ENCODE results near the gene POFUT2.
A peak's percentile ranks its signal among the peaks of the same experiment; 100 is the strongest.

Gene POFUT2

GRCh38 chr21:45281411-45282282 lies 6.0 kb downstream of the POFUT2 start:
- H3K27me3 ChIP-seq (ENCODE audit: insufficient read depth, low read depth, severe bottlenecking): no peaks in the 10 kb centered on the region

GRCh38 chr21:45280969-45281368 lies 6.7 kb downstream of the POFUT2 start:
- Histone ChIP-seq H3K27ac (no peak overlapping the region), H3K36me3 (peaks cover 77% of the 10 kb centered on the region), H3K4me3 (ENCODE audit: low read depth, low read length) (no peak overlapping the region), H3K9me3 (ENCODE audit: severe bottlenecking) (no peaks in the 10 kb centered on the region), H3K27me3 (ENCODE audit: insufficient read depth, low read depth, severe bottlenecking) (no peaks in the 10 kb centered on the region)
- no peak for DNase-seq
- TF ChIP-seq CTCF (IDR thresholded peaks at IDR 0.05; ENCODE audit: low read depth, low read length): no peak

More at GRCh38 chr21:45281411-45282282, 6.0 kb downstream of the POFUT2 start:
- no peaks in the 10 kb centered on the region for H3K9me3 ChIP-seq (ENCODE audit: severe bottlenecking)
- DNase-seq: peak; percentile 4
- no peak for TF ChIP-seq CTCF (IDR thresholded peaks at IDR 0.05; ENCODE audit: low read depth, low read length)
- H3K27ac ChIP-seq: no peak overlapping the region
- peaks cover 73% of the 10 kb centered on the region for H3K36me3 ChIP-seq
- no peak overlapping the region for H3K4me3 ChIP-seq (ENCODE audit: low read depth, low read length)

GRCh38 chr21:45280178-45280821 lies 7.4 kb downstream of the POFUT2 start:
- no peaks in the 10 kb centered on the region for H3K9me3 ChIP-seq (ENCODE audit: severe bottlenecking)
- TF ChIP-seq CTCF (IDR thresholded peaks at IDR 0.05; ENCODE audit: low read depth, low read length): no peak
- peak; percentile 3 for DNase-seq
- H3K4me3 ChIP-seq (ENCODE audit: low read depth, low read length): no peak overlapping the region
- H3K27ac ChIP-seq: no peak overlapping the region
- peaks cover 74% of the 10 kb centered on the region for H3K36me3 ChIP-seq
- H3K27me3 ChIP-seq (ENCODE audit: insufficient read depth, low read depth, severe bottlenecking): no peaks in the 10 kb centered on the region

GRCh38 chr21:45279446-45280177 lies 8.1 kb downstream of the POFUT2 start:
- no peak overlapping the region for H3K27ac ChIP-seq
- H3K36me3 ChIP-seq: peaks cover 74% of the 10 kb centered on the region
- H3K9me3 ChIP-seq (ENCODE audit: severe bottlenecking): no peaks in the 10 kb centered on the region
- no peak for TF ChIP-seq CTCF (IDR thresholded peaks at IDR 0.05; ENCODE audit: low read depth, low read length)
- H3K4me3 ChIP-seq (ENCODE audit: low read depth, low read length): no peak overlapping the region
- H3K27me3 ChIP-seq (ENCODE audit: insufficient read depth, low read depth, severe bottlenecking): no peaks in the 10 kb centered on the region
- DNase-seq: peak; percentile 6

- H3K4me3 ChIP-seq (ENCODE audit: low read depth, low read length): no peak overlapping the region
- peaks cover 74% of the 10 kb centered on the region for H3K36me3 ChIP-seq
- no peaks in the 10 kb centered on the region for H3K27me3 ChIP-seq (ENCODE audit: insufficient read depth, low read depth, severe bottlenecking)
- H3K9me3 ChIP-seq (ENCODE audit: severe bottlenecking): no peaks in the 10 kb centered on the region
- DNase-seq: peak; percentile 4
- no peak overlapping the region for H3K27ac ChIP-seq
- no peak for TF ChIP-seq CTCF (IDR thresholded peaks at IDR 0.05; ENCODE audit: low read depth, low read length)
Measured at GRCh38 chr21:45278156-45278911, 9.4 kb downstream of the POFUT2 start.

All from WERI-Rb-1 (cell line).